ENCODE measurements around the gene ORC3. TPM values are rescaled to one million over a fixed set of nuclear protein-coding genes. Genes with fewer than 3 reads are reported as not detected.
"Not testable (repeated sequence)": the region's sequence is repeated elsewhere in the genome, so short reads cannot be mapped to it uniquely, and the experiment has no call there.

ORC3 gene
- total and polyA plus RNA-seq, 7 experiments from 2014 or later: 17.7 to 40.3 (median 28.2) TPM

GRCh38 chr6:87703039-87703438, 113.1 kb downstream of the ORC3 start:
- Mint-ChIP-seq H3K4me3 (peak overlapping the region; percentile 92 to 98 (median 96)), H3K4me1 (peaks cover 19 to 36% (median 29%) of the 10 kb centered on the region in 7 donors), H3K36me3 (peaks cover 0 to 14% (median 0%) of the 10 kb centered on the region in 5 donors), H3K27ac (peak overlapping the region in 8 of 9 donors; percentile 89 to 97 (median 94))
- H3K9me3 Mint-ChIP-seq; H3K4me1 ChIP-seq (ENCODE audit: control insufficient read depth in 2 of 2, insufficient read depth in 2 of 2, low read length in 2 of 2); H3K9me3 ChIP-seq (ENCODE audit: control insufficient read depth in 2 of 3, low read length in 3 of 3); H3K27me3 ChIP-seq (ENCODE audit: control insufficient read depth in 2 of 2, insufficient read depth in 2 of 2, low read length in 2 of 2); DNase-seq; H3K27me3 Mint-ChIP-seq; ATAC-seq; CTCF ChIA-PET; H3K36me3 ChIP-seq (ENCODE audit: control insufficient read depth in 2 of 3, insufficient read depth in 3 of 3, low read length in 3 of 3): not testable (repeated sequence)
- Histone ChIP-seq H3K27ac (ENCODE audit: low read depth, low read length) (peak overlapping the region; percentile 93), H3K4me3 (ENCODE audit: low read length) (peak overlapping the region; percentile 80)
- intact Hi-C loops (cut with micrococcal nuclease): loop anchor here (2.0 to 10.0 kb wide), 9 partner anchors 30 to 1654 kb away; partner anchors contain the start of genes CFAP206 (in 2 of the 2), RNGTT (in 1 of the 2) and UBE2J1 (in 1 of the 2)
- POLR2A ChIA-PET: interaction anchor here (0.7 to 2.8 kb wide), 6 partner anchors 13 to 547 kb away, joined by 3 to 44 read pairs (median 7); partner anchors contain the start of genes ORC3, RARS2 and ZNF292

- DNase-seq (peak in 1 of 9 donors; percentile 37), ATAC-seq (no peak)
- CTCF ChIA-PET: no interaction called here
- H3K27me3 ChIP-seq (ENCODE audit: control insufficient read depth in 2 of 2, insufficient read depth in 2 of 2, low read length in 2 of 2): no peaks in the 10 kb centered on the region
- no peak overlapping the region for H3K27ac Mint-ChIP-seq
- peaks cover 0 to 5% (median 0%) of the 10 kb centered on the region in 5 donors for H3K27me3 Mint-ChIP-seq
- peaks cover 0 to 9% (median 0%) of the 10 kb centered on the region in 3 experiments for H3K36me3 ChIP-seq (ENCODE audit: control insufficient read depth in 2 of 3, insufficient read depth in 3 of 3, low read length in 3 of 3)
- H3K4me3 Mint-ChIP-seq: no peak overlapping the region
- intact Hi-C loops (cut with micrococcal nuclease): loop anchor here in 1 of 2 donors (10.0 kb wide), 1 partner anchor 310 kb away; no protein-coding TSS in a partner anchor
- peaks cover 8 to 26% (median 10%) of the 10 kb centered on the region in 7 donors for H3K4me1 Mint-ChIP-seq
- peaks cover 0 to 5% (median 0%) of the 10 kb centered on the region in 5 donors for H3K36me3 Mint-ChIP-seq
- no peaks in the 10 kb centered on the region for H3K9me3 ChIP-seq (ENCODE audit: control insufficient read depth in 2 of 3, low read length in 3 of 3)
- H3K27ac ChIP-seq (ENCODE audit: low read depth, low read length): no peak overlapping the region
- POLR2A ChIA-PET: interaction anchor here (0.5 kb wide), 1 partner anchor 304 kb away, joined by 3 read pairs; no protein-coding TSS in a partner anchor
- H3K4me1 ChIP-seq (ENCODE audit: control insufficient read depth in 2 of 2, insufficient read depth in 2 of 2, low read length in 2 of 2): peaks cover 0 to 3% of the 10 kb centered on the region in 2 donors
- peaks cover 0 to 2% (median 0%) of the 10 kb centered on the region in 11 donors for H3K9me3 Mint-ChIP-seq
- no peak overlapping the region for H3K4me3 ChIP-seq (ENCODE audit: low read length)
Measured at GRCh38 chr6:87705070-87705691, 115.2 kb downstream of the ORC3 start.

- Mint-ChIP-seq H3K36me3 (no peaks in the 10 kb centered on the region), H3K27ac (no peak overlapping the region), H3K4me3 (no peak overlapping the region), H3K4me1 (peaks cover 6 to 25% (median 10%) of the 10 kb centered on the region in 7 donors), H3K27me3 (peaks cover 0 to 5% (median 0%) of the 10 kb centered on the region in 5 donors), H3K9me3 (peaks cover 0 to 2% (median 0%) of the 10 kb centered on the region in 11 donors)
- peaks cover 0 to 3% of the 10 kb centered on the region in 2 donors for H3K4me1 ChIP-seq (ENCODE audit: control insufficient read depth in 2 of 2, insufficient read depth in 2 of 2, low read length in 2 of 2)
- no peaks in the 10 kb centered on the region for H3K27me3 ChIP-seq (ENCODE audit: control insufficient read depth in 2 of 2, insufficient read depth in 2 of 2, low read length in 2 of 2)
- no peak for DNase-seq
- peaks cover 0 to 6% (median 0%) of the 10 kb centered on the region in 3 experiments for H3K36me3 ChIP-seq (ENCODE audit: control insufficient read depth in 2 of 3, insufficient read depth in 3 of 3, low read length in 3 of 3)
- no peak overlapping the region for H3K4me3 ChIP-seq (ENCODE audit: low read length)
- ChIA-PET CTCF (no interaction called here), POLR2A (no interaction called here)
- H3K27ac ChIP-seq (ENCODE audit: low read depth, low read length): no peak overlapping the region
- H3K9me3 ChIP-seq (ENCODE audit: control insufficient read depth in 2 of 3, low read length in 3 of 3): no peaks in the 10 kb centered on the region
- intact Hi-C loops (cut with micrococcal nuclease): loop anchor here in 1 of 2 donors (10.0 kb wide), 1 partner anchor 308 kb away; no protein-coding TSS in a partner anchor
- no peak for ATAC-seq
Measured at GRCh38 chr6:87706187-87706966, 116.4 kb downstream of the ORC3 start.

GRCh38 chr6:87708581-87709427, 118.9 kb downstream of the ORC3 start:
- H3K27ac Mint-ChIP-seq; H3K36me3 Mint-ChIP-seq; POLR2A ChIA-PET; H3K4me3 ChIP-seq (ENCODE audit: low read length); DNase-seq; H3K27me3 Mint-ChIP-seq; H3K4me1 ChIP-seq (ENCODE audit: control insufficient read depth in 2 of 2, insufficient read depth in 2 of 2, low read length in 2 of 2); H3K4me3 Mint-ChIP-seq; H3K36me3 ChIP-seq (ENCODE audit: control insufficient read depth in 2 of 3, insufficient read depth in 3 of 3, low read length in 3 of 3); H3K27me3 ChIP-seq (ENCODE audit: control insufficient read depth in 2 of 2, insufficient read depth in 2 of 2, low read length in 2 of 2); H3K9me3 ChIP-seq (ENCODE audit: control insufficient read depth in 2 of 3, low read length in 3 of 3); H3K9me3 Mint-ChIP-seq; CTCF ChIA-PET; H3K27ac ChIP-seq (ENCODE audit: low read depth, low read length); ATAC-seq: not testable (repeated sequence)
- peaks cover 0 to 16% (median 0%) of the 10 kb centered on the region in 7 donors for H3K4me1 Mint-ChIP-seq
- intact Hi-C loops (cut with micrococcal nuclease): loop anchor here in 1 of 2 donors (10.0 kb wide), 1 partner anchor 306 kb away; no protein-coding TSS in a partner anchor

- CTCF ChIA-PET: no interaction called here
Measured at GRCh38 chr6:87710090-87710489, 120.2 kb downstream of the ORC3 start.

GRCh38 chr6:87712713-87713112, 122.8 kb downstream of the ORC3 start:
- H3K4me3 ChIP-seq (ENCODE audit: low read length); H3K36me3 Mint-ChIP-seq; H3K27ac ChIP-seq (ENCODE audit: low read depth, low read length); H3K27me3 Mint-ChIP-seq; H3K27me3 ChIP-seq (ENCODE audit: control insufficient read depth in 2 of 2, insufficient read depth in 2 of 2, low read length in 2 of 2); DNase-seq; H3K9me3 Mint-ChIP-seq; H3K4me1 Mint-ChIP-seq; H3K36me3 ChIP-seq (ENCODE audit: control insufficient read depth in 2 of 3, insufficient read depth in 3 of 3, low read length in 3 of 3); ATAC-seq; intact Hi-C loops (cut with micrococcal nuclease); POLR2A ChIA-PET; H3K4me1 ChIP-seq (ENCODE audit: control insufficient read depth in 2 of 2, insufficient read depth in 2 of 2, low read length in 2 of 2); H3K9me3 ChIP-seq (ENCODE audit: control insufficient read depth in 2 of 3, low read length in 3 of 3); H3K4me3 Mint-ChIP-seq; CTCF ChIA-PET; H3K27ac Mint-ChIP-seq: not testable (repeated sequence)

More at GRCh38 chr6:87710090-87710489, 120.2 kb downstream of the ORC3 start:
- DNase-seq: no peak
- Histone ChIP-seq H3K36me3 (ENCODE audit: control insufficient read depth in 2 of 3, insufficient read depth in 3 of 3, low read length in 3 of 3) (no peaks in the 10 kb centered on the region), H3K27ac (ENCODE audit: low read depth, low read length) (no peak overlapping the region), H3K4me3 (ENCODE audit: low read length) (no peak overlapping the region), H3K9me3 (ENCODE audit: control insufficient read depth in 2 of 3, low read length in 3 of 3) (no peaks in the 10 kb centered on the region), H3K4me1 (ENCODE audit: control insufficient read depth in 2 of 2, insufficient read depth in 2 of 2, low read length in 2 of 2) (peaks cover 0 to 5% of the 10 kb centered on the region in 2 donors), H3K27me3 (ENCODE audit: control insufficient read depth in 2 of 2, insufficient read depth in 2 of 2, low read length in 2 of 2) (no peaks in the 10 kb centered on the region)
- POLR2A ChIA-PET: no interaction called here
- Mint-ChIP-seq H3K36me3 (no peaks in the 10 kb centered on the region), H3K27me3 (peaks cover 0 to 5% (median 0%) of the 10 kb centered on the region in 5 donors), H3K4me3 (no peak overlapping the region), H3K4me1 (peaks cover 0 to 17% (median 0%) of the 10 kb centered on the region in 7 donors), H3K27ac (no peak overlapping the region), H3K9me3 (peaks cover 0 to 2% (median 0%) of the 10 kb centered on the region in 11 donors)
- ATAC-seq: peak; percentile 74
- intact Hi-C loops (cut with micrococcal nuclease): no loop called here

Data from naive thymus-derived CD4-positive, alpha-beta T cell (primary cell).